Karpas-422 (cell line): Measurements from ENCODE around the gene ACTR1A. TPM values are rescaled to one million over a fixed set of nuclear protein-coding genes. Genes with fewer than 3 reads are reported as not detected.
A peak's percentile ranks its signal among the peaks of the same experiment; 100 is the strongest.

ENCODE experiments used
- DNase-seq: peaks from one replicate; pipeline ENCODE4 v3.0.0-alpha.2; 2015
- H2AFZ ChIP-seq: fragments of 200-600 bp; sonication (generic); 2 replicates; pipeline ENCODE4 v1.6.1; 2014; ENCODE audit warnings: antibody characterized with exemption, low read length, mixed read lengths
- H3K27ac ChIP-seq: fragments of 200-600 bp; sonication (generic); 2 replicates; pipeline ENCODE4 v1.5.1; 2014; ENCODE audit warnings: mild to moderate bottlenecking, low read length, moderate library complexity
- H3K27me3 ChIP-seq: fragments of 200-600 bp; sonication (generic); 2 replicates; pipeline ENCODE4 v1.6.1; 2014; ENCODE audit warnings: low read length, mixed read lengths
- H3K36me3 ChIP-seq: fragments of 200-600 bp; sonication (generic); 2 replicates; pipeline ENCODE4 v1.6.1; 2014; ENCODE audit warnings: low read length, mixed read lengths; ENCODE audit not compliant: insufficient read depth
- H3K4me1 ChIP-seq: fragments of 200-600 bp; sonication (generic); 2 replicates; pipeline ENCODE4 v1.6.1; 2014; ENCODE audit warnings: mild to moderate bottlenecking, low read length, mixed read lengths
- H3K4me2 ChIP-seq: fragments of 200-600 bp; sonication (generic); 2 replicates; pipeline ENCODE4 v1.6.1; 2014; ENCODE audit warnings: low read length, low read depth, mild to moderate bottlenecking; ENCODE audit not compliant: poor library complexity, severe bottlenecking
- H3K4me3 ChIP-seq: fragments of 200-600 bp; sonication (generic); 2 replicates; pipeline ENCODE4 v1.5.1; 2014; ENCODE audit warnings: mild to moderate bottlenecking, antibody characterized with exemption, low read length, mixed read lengths
- H3K79me2 ChIP-seq: fragments of 200-600 bp; sonication (generic); 2 replicates; pipeline ENCODE4 v1.6.1; 2014; ENCODE audit warnings: mild to moderate bottlenecking, low read length, mixed read lengths
- H3K9ac ChIP-seq: fragments of 200-600 bp; sonication (generic); 2 replicates; pipeline ENCODE4 v1.6.0; 2014; ENCODE audit warnings: low read length
- H3K9me2 ChIP-seq: fragments of 200-600 bp; sonication (generic), shearing (Covaris generic); replicated peaks from 2 replicates; pipeline ENCODE4 v1.6.0; 2014; ENCODE audit warnings: mild to moderate bottlenecking, low read length, moderate library complexity; ENCODE audit not compliant: insufficient read depth
- H3K9me3 ChIP-seq: fragments of 300-700, 200-600 bp; sonication (generic); 2 replicates; pipeline ENCODE4 v1.6.1; 2014; ENCODE audit warnings: low read length, mixed read lengths
- H4K20me1 ChIP-seq: fragments of 200-600 bp; sonication (generic); 2 replicates; pipeline ENCODE4 v1.6.1; 2014; ENCODE audit warnings: mild to moderate bottlenecking, antibody characterized with exemption, low read length, low read depth; ENCODE audit not compliant: insufficient read depth
- total RNA-seq: library from RNA; depleted of rRNA; stranded (reverse); fragments of >200 nt; shearing (Covaris generic); gene quantifications from 2 replicates; pipeline ENCODE4 v1.2.3, GENCODE V29; 2014; ENCODE audit warnings: low replicate concordance

Gene ACTR1A
- total RNA-seq, 1 experiment from 2014 or later = 83.7 TPM

DNA sequence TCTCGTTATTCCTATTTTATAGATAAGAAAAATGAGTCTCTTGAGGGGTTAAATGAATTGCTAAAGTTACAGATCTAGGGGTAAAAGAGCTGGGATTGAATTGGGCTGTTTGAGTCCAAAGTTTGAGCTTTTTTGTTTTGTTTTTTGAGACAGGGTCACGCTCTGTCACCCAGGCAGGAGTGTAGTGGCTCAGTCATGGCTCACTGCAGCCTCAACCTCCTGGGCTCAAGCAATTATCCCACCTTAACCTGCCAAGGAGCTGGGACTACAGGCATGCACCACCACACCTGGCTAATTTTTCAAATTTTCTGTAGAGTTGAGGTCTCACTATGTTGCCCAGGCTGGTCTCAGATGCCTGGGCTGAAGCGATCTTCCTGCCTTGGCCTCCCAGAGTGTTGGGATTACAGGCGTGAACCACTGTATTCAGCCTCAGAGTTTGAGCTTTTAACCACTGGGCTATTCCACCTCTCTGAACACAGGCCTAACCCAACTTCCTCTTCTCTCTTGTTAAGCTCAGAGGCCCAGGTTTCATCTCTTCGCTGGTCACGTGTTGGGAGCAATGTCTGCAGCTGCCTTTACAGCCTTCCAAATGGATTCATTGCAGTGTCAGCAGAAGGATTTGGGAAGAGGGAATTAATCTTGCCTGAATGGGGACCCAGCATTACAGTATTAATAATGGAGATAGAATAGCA is 9.2 kb upstream of the ACTR1A start:
- H3K9ac ChIP-seq = peak overlapping the region; percentile 16; the same call in 1 of the 2 replicates
- peak overlapping the region; percentile 30 for H3K4me2 ChIP-seq
- H3K27ac ChIP-seq = peak overlapping the region; percentile 72
- H3K4me3 ChIP-seq = no peak overlapping the region
- H2AFZ ChIP-seq = 0 out of 2 replicates have a peak overlapping the region, but pooled peaks have one; percentile 21
- no peaks in the 10 kb centered on the region for H3K9me2 ChIP-seq
- H3K4me1 ChIP-seq = peaks cover 14% of the 10 kb centered on the region
- no peaks in the 10 kb centered on the region for H3K9me3 ChIP-seq
- no peaks in the 10 kb centered on the region for H4K20me1 ChIP-seq
- DNase-seq = peak; percentile 80
- H3K79me2 ChIP-seq = peaks cover 27% of the 10 kb centered on the region
- H3K27me3 ChIP-seq = no peaks in the 10 kb centered on the region
- peaks cover 18% of the 10 kb centered on the region; the same call in 1 of the 2 replicates for H3K36me3 ChIP-seq

DNA sequence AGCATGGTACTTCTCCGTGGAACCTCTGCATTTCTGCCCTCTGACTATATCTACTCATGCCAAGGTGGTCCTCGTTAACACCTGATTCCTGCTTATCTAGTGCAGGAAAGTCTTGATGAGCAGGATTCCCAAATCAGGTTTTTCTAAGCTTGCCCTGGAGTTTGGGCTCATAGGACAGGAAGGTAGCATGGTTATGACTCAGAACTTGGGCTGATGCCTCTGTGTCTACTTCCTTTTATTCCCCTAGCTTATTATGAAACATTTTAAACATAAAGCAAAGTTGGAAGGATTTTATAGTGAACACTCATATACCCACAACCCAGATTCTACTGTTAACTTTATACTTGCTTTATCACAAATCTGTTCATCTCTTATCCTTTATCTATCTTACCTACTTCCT is 6.9 kb upstream of the ACTR1A start:
- H2AFZ ChIP-seq = no peak overlapping the region
- no peak overlapping the region for H3K9ac ChIP-seq
- no peaks in the 10 kb centered on the region for H3K9me2 ChIP-seq
- H3K4me1 ChIP-seq = peaks cover 25% of the 10 kb centered on the region
- no peaks in the 10 kb centered on the region for H4K20me1 ChIP-seq
- peaks cover 50% of the 10 kb centered on the region for H3K79me2 ChIP-seq
- no peaks in the 10 kb centered on the region for H3K9me3 ChIP-seq
- no peak overlapping the region for H3K4me3 ChIP-seq
- H3K27me3 ChIP-seq = no peaks in the 10 kb centered on the region
- H3K27ac ChIP-seq = no peak overlapping the region
- peaks cover 18% of the 10 kb centered on the region; the same call in 1 of the 2 replicates for H3K36me3 ChIP-seq
- no peak overlapping the region for H3K4me2 ChIP-seq
- DNase-seq = no peak

DNA sequence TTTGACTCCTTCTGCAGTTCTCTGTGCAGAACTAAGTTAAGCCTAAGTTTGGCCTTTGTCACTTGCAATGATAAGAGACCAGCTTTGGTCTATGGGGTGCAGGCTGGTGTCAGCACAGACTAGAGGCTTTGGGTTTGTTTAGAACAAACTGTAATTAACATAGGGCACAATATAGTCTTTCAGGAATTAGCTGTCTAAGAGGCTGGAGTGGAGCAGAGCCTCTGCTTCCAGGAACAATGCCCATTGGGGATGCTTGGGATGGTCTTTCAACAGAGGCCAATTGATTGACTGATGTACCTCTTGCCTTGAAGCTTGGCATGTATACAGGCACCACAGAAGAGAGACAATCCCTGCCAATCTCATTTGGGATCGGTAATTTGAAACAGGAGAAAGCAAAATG is 6.0 kb upstream of the ACTR1A start:
- H3K4me2 ChIP-seq = no peak overlapping the region
- no peak overlapping the region for H3K9ac ChIP-seq
- peaks cover 54% of the 10 kb centered on the region for H3K79me2 ChIP-seq
- DNase-seq = no peak
- H3K9me2 ChIP-seq = no peaks in the 10 kb centered on the region
- no peak overlapping the region for H3K27ac ChIP-seq
- H3K36me3 ChIP-seq = peaks cover 18% of the 10 kb centered on the region; the same call in 1 of the 2 replicates
- no peaks in the 10 kb centered on the region for H4K20me1 ChIP-seq
- no peaks in the 10 kb centered on the region for H3K9me3 ChIP-seq
- H3K4me1 ChIP-seq = peaks cover 26% of the 10 kb centered on the region
- H3K27me3 ChIP-seq = no peaks in the 10 kb centered on the region
- H2AFZ ChIP-seq = no peak overlapping the region
- no peak overlapping the region for H3K4me3 ChIP-seq

DNA sequence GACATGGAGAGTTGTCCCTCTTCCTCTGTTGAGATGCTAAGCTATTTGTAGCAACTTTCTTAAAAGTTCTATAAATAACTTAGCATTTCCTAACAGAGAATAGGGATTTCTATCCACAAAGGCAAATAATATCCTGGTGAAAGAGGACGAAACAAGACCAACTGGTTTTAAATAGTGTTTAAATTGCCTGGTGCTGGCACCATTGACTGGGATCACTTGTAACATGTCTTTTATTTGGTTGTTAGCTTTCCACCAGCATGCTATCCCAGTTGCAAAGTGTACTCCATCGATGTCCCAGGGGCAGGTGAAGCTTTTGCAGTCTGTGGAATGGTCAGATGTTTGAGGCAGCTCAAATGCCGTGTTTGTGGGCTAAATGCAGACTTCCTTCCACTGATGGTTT is 5.0 kb upstream of the ACTR1A start:
- H3K27me3 ChIP-seq = no peaks in the 10 kb centered on the region
- H3K4me3 ChIP-seq = no peak overlapping the region
- peaks cover 45% of the 10 kb centered on the region for H3K79me2 ChIP-seq
- no peak overlapping the region for H3K4me2 ChIP-seq
- H2AFZ ChIP-seq = no peak overlapping the region
- H3K9me3 ChIP-seq = no peaks in the 10 kb centered on the region
- H3K27ac ChIP-seq = no peak overlapping the region
- H3K9ac ChIP-seq = no peak overlapping the region
- H3K4me1 ChIP-seq = peaks cover 31% of the 10 kb centered on the region
- H3K9me2 ChIP-seq = no peaks in the 10 kb centered on the region
- DNase-seq = no peak
- H3K36me3 ChIP-seq = peaks cover 15% of the 10 kb centered on the region; the same call in 1 of the 2 replicates
- H4K20me1 ChIP-seq = no peaks in the 10 kb centered on the region

DNA sequence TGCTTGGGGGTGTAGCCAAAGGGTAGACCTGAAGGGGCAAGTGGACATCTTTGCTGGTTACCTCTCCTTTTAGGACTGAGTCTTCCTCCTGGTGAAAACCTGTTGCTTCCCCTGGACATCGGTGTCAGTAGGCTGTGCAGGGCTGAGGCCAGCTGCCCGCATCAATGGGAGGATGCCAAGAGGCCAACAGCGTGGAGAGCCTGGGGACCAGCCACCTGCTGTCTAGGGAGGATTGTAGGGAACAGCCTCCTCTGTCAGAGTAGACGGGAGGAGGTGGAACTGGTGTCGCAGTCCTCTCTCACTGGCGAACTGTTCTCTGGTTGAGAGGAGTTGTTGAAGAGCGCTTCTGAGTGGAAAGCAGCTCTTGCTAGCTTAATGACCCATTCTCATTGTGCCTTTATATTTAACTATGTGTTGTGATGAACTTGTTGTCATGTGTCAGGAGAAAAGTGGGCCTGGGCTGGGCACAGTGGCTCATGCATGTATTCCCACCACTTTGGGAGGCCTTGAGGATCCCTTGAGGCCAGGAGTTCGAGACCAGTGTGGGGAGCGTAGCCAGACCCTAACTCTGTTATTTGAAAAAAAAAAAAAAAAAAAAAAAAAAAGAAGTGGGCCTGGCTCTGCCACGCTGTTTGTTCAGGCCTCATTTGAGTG is 3.1 kb upstream of the ACTR1A start:
- DNase-seq = no peak
- peaks cover 8% of the 10 kb centered on the region; the same call in 1 of the 2 replicates for H3K36me3 ChIP-seq
- peaks cover 26% of the 10 kb centered on the region for H3K4me1 ChIP-seq
- peak overlapping the region; percentile 97; the same call in 1 of the 2 replicates for H3K4me3 ChIP-seq
- peaks cover 8% of the 10 kb centered on the region; the same call in 1 of the 2 replicates for H4K20me1 ChIP-seq
- peak overlapping the region; percentile 58; the same call in 1 of the 2 replicates for H3K27ac ChIP-seq
- H3K9ac ChIP-seq = peak overlapping the region; percentile 92
- H3K79me2 ChIP-seq = peaks cover 55% of the 10 kb centered on the region
- no peak overlapping the region for H2AFZ ChIP-seq
- no peaks in the 10 kb centered on the region for H3K9me3 ChIP-seq
- no peaks in the 10 kb centered on the region for H3K9me2 ChIP-seq
- H3K27me3 ChIP-seq = no peaks in the 10 kb centered on the region
- peak overlapping the region; percentile 95 for H3K4me2 ChIP-seq

DNA sequence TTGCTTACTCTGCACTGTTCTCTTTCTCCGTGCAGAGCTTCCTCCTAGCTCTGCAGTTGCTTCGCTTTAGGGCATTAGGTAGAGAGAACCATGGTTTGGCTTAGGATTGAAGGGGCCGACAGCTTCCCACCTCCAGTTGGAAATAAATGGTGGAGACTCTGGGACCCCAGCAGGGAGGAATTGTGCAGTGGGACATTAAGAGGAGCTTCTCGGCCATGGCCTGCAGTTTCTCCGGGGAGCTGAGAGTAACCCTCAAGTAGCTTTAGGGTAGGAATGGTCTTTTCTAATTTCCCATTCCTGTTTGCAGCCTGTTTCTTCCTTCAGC is 2.4 kb upstream of the ACTR1A start:
- no peak overlapping the region for H2AFZ ChIP-seq
- peaks cover 27% of the 10 kb centered on the region for H3K4me1 ChIP-seq
- H3K9ac ChIP-seq = peak overlapping the region; percentile 92
- peaks cover 60% of the 10 kb centered on the region for H3K79me2 ChIP-seq
- peaks cover 8% of the 10 kb centered on the region; the same call in 1 of the 2 replicates for H4K20me1 ChIP-seq
- no peaks in the 10 kb centered on the region for H3K27me3 ChIP-seq
- H3K36me3 ChIP-seq = peaks cover 8% of the 10 kb centered on the region; the same call in 1 of the 2 replicates
- H3K4me3 ChIP-seq = peak overlapping the region; percentile 97
- no peaks in the 10 kb centered on the region for H3K9me3 ChIP-seq
- H3K4me2 ChIP-seq = peak overlapping the region; percentile 95
- peak overlapping the region; percentile 58 for H3K27ac ChIP-seq
- DNase-seq = no peak
- H3K9me2 ChIP-seq = no peaks in the 10 kb centered on the region

DNA sequence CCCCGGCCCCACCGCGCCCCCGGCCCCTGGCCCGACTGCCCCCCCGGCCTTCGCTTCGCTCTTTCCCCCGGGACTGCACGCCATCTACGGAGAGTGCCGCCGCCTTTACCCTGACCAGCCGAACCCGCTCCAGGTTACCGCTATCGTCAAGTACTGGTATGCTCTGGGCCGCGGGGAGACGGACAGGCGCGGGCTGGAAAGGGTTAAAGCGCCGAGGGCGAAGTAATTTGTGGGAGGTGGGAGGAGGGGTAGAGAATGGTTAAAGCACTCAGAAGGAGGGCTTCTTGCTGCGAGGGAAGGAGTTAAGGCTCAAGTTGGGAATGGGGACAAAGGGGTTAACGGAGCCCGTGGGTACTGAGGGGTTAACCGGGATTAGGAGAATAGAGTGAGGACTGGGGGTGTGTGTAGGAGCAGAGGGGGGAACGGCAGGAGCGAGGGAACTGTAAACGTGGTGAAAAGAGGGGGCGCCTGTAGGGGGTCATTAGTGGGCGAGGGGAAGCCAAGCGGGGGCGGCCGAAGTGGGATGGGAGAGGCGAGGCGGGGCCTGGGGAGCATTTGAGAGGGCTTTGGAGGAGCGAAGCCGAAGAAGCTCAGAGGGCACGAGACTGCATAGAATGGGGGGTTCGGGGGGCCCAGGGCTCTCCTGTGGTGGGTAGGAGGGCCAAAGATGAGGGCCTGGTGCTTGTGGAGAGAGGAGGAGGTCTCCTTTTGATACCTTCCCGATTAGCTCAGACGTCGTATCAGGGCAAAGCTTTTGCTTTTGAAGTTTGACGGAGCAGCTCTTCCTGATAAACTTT is 1.9 kb upstream of the ACTR1A start:
- H3K79me2 ChIP-seq = peaks cover 65% of the 10 kb centered on the region
- H3K27me3 ChIP-seq = no peaks in the 10 kb centered on the region
- H3K9me2 ChIP-seq = no peaks in the 10 kb centered on the region
- H2AFZ ChIP-seq = peak overlapping the region; percentile 70
- H3K4me1 ChIP-seq = peaks cover 31% of the 10 kb centered on the region
- peak overlapping the region; percentile 95 for H3K4me2 ChIP-seq
- DNase-seq = peak; percentile 63
- H4K20me1 ChIP-seq = peaks cover 8% of the 10 kb centered on the region; the same call in 1 of the 2 replicates
- peak overlapping the region; percentile 92 for H3K9ac ChIP-seq
- H3K36me3 ChIP-seq = peaks cover 6% of the 10 kb centered on the region; the same call in 1 of the 2 replicates
- H3K9me3 ChIP-seq = no peaks in the 10 kb centered on the region
- H3K4me3 ChIP-seq = peak overlapping the region; percentile 97
- peak overlapping the region; percentile 58 for H3K27ac ChIP-seq
